GM12891 (cell line): ENCODE data around the gene DKKL1.

ENCODE experiments used
- POLR2A ChIP-seq: IDR thresholded peaks from 2 replicates; pipeline ENCODE4 v1.6.1; 2011; ENCODE audit warnings: low read depth, low read length, control low read depth
- POLR2AphosphoS5 ChIP-seq: IDR thresholded peaks from 2 replicates; pipeline ENCODE4 v1.6.1; 2011; ENCODE audit warnings: low read depth, low read length, control low read depth
- SPI1 ChIP-seq: IDR thresholded peaks from 2 replicates; pipeline ENCODE4 v1.6.1; 2011; ENCODE audit warnings: low read depth, low read length, control low read depth
- TAF1 ChIP-seq: IDR thresholded peaks from 2 replicates; pipeline ENCODE4 v1.6.1; 2011; ENCODE audit warnings: low read depth, low read length, control low read depth

DNA sequence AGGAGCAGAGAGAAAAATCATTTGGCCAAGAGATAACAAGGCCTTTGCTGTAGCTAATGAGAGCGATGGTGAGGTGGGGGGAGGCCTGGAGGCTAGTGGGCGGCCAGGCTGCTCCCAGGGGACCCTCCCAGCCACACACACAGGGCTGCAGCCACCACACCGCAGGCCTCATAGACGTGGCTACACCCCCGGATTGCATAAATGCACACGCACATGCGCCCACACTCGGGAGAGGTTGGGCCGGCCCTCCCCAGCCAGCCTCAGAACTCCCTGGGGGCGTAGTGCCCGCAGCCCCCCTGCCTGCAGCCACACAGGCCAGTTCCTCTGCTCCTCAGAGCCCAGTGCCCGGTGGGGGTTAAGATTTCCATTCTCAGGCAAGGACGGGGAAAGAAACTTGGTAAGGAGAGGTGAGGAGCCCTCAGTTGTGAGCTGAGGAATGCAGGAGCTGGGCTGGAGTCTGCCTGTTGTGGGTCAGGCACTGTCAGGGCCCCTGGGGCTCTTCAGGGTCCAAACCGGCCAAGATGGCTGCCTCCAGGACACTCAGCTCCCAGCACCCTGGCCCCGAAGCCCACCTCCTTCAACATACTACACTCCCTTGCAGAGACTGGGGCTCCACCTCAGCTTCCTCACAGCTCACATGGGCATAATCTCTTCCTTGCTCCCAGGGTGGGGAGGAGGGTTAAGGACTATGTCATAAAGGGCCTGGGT is 51.6 kb downstream of the DKKL1 start:
- TF ChIP-seq TAF1 (no peak), POLR2A (no peak), POLR2AphosphoS5 (no peak), SPI1 (no peak)
